EH (cell line): Measurements from ENCODE around the gene SCYGR1.
"Not testable (repeated sequence)": the region's sequence is repeated elsewhere in the genome, so short reads cannot be mapped to it uniquely, and the experiment has no call there.

ENCODE experiments used
- DNase-seq: peaks from one replicate; pipeline ENCODE4 v3.0.0-alpha.2; 2015; ENCODE audit warnings: low read depth

Gene SCYGR1

DNA sequence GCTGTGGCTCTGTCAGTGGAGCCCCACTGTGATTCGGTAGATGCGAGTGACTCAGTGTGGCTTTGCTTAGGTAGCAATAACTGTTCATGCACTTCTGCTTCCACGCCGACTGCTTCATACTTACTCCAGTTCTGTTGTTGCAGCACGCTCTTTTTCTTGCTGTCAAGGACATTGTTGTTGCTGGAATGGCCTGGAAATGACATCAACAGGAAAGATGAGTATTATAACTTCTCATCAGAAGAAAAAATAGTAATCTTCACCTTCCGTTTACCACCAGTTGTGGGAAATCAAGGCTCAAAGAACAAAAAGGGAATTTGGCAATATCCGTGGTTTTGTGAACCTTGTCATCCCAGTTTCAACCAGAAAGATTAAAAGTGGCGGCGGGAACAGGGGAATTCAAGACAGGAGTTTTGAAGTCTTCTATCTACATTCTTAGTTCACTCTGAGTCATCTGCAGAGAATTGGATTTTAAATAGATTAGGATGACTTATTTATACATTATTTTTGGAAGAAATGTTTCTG lies 16.9 kb downstream of the SCYGR1 start:
- DNase-seq = peak; percentile 83

DNA sequence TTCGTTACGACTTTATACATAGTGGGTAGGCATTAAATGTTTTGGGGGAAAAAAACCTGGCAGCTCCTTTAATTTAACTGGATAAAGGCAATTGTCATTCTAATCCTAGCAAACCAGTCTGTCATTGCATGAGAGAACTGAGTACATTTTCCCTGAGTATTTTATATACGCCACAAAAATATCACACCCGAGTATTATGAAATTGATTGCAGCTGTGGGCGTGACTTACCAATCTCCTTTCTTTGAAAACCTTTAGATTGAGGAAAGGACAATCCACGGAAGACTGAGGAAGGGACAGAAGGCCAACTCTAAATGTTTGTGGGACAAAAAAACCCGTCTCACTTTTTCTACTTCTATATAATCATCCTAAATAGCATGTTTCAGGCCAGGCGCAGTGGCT lies 17.7 kb downstream of the SCYGR1 start:
- no peak for DNase-seq

GRCh38 chr2:227368574-227368973 lies 19.2 kb downstream of the SCYGR1 start:
- no peak for DNase-seq

DNA sequence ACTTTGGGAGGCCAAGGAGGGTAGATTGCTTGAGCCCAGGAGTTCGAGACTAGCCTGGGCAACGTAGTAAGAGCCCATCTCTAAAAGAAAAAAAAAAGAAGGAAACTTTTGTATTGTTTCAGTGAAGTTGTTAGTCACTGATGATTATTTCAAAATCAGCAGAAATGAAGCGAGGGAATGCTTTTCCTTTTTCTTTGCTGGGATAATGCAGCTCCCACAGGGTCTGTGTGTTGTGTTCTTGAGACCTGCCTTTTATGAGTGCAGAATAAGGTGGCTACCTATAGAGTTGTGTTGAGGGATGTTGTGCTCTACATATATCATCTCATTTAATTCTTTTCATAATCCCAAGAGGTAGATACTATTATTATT lies 20.3 kb downstream of the SCYGR1 start:
- no peak for DNase-seq

- DNase-seq = peak; percentile 91
These were observed 20.9 kb downstream of the SCYGR1 start for GRCh38 chr2:227366769-227367426.

DNA sequence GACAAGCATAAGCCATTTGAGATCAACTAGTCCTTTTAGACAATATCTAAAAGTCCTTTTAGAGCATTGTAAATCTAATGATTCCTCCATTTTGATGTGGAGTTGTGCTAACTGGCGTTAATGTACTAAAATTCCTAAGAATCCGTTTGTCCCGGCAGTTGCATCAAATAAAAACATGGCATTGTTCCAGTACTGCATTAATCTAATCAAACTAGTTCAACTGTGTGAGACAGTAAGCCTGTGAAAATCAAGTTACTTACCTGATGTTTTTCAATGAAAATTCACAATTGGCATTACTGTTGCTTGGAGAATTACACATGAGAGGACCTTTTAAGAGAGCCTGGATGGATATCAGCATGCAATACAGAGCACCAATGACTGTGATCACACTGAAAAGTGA lies 21.9 kb downstream of the SCYGR1 start:
- peak; percentile 36 for DNase-seq

- not testable (repeated sequence) for DNase-seq
These were observed 23.0 kb downstream of the SCYGR1 start for GRCh38 chr2:227364585-227365263.

- DNase-seq = no peak
These were observed 24.0 kb downstream of the SCYGR1 start for GRCh38 chr2:227363756-227364155.

DNA sequence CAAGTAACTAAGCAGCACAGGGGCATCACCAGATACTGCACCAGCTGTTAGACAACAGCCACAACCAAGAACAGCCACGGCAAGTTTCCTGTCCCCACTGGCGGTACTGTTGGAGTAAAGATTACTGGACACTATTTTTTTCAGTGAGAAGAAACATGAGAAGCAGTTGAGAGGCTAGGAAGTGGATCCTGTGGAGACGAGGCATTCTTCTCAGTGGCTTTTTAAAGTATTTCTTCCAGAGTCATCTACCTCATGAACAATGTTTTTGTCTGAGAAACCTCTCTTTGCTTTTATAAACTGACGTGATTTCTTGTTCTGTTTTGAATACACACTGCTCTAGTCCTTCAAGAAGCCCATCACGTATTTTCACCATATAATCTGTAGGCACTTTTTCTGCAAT lies 27.4 kb downstream of the SCYGR1 start:
- DNase-seq = no peak

DNA sequence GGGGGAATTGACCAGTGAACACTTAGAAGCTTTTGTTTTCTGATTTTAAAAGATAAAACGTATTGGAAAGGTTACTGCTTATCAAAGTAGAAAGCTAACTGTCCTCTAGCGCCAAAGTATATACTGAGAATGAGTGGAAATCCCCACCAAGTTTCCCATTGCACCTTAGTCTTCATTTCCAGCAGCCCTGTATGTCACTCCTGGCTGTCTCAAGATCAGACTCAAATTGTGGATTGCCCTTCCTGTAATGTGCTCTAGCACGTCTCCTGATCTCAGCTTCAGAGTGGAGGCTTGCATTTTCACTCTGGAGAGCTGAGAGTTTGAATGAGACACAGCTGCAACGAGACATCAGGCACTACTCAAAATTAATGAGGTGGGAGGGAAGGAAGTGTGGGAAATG lies 36.1 kb downstream of the SCYGR1 start:
- DNase-seq = no peak

GRCh38 chr2:227349989-227350612 lies 37.6 kb downstream of the SCYGR1 start:
- no peak for DNase-seq

- DNase-seq = no peak
These were observed 39.4 kb downstream of the SCYGR1 start for GRCh38 chr2:227348324-227348723.

DNA sequence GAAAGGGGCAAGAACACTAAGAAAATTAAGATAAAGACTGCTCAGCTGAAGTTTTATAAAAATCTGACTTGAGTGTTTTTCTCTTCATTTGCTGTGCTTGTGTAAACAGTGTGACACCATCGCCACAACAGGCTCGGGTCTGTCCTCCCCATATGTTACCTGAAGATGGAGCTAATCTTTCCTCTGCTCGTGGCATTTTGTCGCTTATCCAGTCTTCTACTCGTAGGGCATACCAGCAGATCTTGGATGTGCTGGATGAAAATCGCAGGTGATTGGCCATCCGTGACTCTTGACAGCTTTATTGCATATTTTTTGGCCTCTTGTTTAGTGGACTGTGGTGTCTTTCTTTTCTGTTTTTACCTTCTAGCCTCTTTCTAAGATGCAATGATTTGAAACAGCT lies 40.6 kb downstream of the SCYGR1 start:
- DNase-seq = no peak

DNA sequence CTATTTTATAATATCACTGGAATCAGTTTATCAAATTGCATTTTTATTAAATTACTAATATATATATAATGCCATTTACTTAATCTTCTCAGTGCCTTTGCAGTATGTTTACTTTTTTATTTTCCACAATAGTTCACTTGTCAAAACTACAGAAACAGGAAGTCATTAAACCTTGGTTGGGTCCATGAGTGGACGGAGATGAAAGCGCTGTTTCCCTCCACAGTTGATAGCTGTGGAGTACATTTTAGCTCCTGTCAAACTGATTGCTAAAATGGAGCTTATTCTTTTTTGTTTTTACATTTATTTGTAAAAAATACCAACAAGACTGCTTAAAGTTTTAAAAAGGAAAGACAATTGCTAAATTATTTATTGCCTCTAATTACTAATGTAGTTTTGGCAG lies 43.5 kb downstream of the SCYGR1 start:
- DNase-seq = no peak

GRCh38 chr2:227341553-227341952 lies 46.2 kb downstream of the SCYGR1 start:
- DNase-seq = no peak

DNA sequence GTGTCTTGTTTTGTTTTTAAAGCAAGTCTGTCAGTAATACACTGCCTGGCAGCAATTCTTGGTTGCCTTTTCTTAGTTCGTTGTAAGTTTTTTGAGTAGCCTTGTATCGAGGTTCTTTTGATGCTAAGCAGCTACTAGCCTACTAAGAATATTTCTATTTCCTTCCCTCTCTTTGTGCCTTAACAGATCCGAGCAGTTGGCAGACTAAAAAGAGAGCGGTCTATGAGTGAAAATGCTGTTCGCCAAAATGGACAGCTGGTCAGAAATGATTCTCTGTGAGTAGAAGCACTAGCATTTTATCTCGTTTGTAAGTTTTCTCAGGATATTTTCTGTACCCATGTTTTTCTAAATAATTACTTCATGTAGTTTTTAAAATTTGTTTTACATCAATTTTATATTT lies 47.6 kb downstream of the SCYGR1 start:
- no peak for DNase-seq

GRCh38 chr2:227339098-227339599 lies 48.6 kb downstream of the SCYGR1 start:
- DNase-seq = no peak
